22Rv1 (cell line): ENCODE measurements around the gene TET3.

Experiments used
- H3K27ac ChIP-seq: fragments of 450-650 bp; 2 replicates; pipeline ENCODE4 v1.5.1; 2017
- ZFX ChIP-seq: fragments of 450-650 bp; IDR thresholded peaks from 2 replicates; pipeline ENCODE4 v1.6.1; 2017; ENCODE audit warnings: antibody characterized with exemption, borderline replicate concordance
- TF ChIP-seq, protein P1 (sequence below): fragments of 450-650 bp; IDR thresholded peaks from 2 replicates; pipeline ENCODE4 v1.5.1; 2017; ENCODE audit warnings: mild to moderate bottlenecking

TET3 gene

DNA sequence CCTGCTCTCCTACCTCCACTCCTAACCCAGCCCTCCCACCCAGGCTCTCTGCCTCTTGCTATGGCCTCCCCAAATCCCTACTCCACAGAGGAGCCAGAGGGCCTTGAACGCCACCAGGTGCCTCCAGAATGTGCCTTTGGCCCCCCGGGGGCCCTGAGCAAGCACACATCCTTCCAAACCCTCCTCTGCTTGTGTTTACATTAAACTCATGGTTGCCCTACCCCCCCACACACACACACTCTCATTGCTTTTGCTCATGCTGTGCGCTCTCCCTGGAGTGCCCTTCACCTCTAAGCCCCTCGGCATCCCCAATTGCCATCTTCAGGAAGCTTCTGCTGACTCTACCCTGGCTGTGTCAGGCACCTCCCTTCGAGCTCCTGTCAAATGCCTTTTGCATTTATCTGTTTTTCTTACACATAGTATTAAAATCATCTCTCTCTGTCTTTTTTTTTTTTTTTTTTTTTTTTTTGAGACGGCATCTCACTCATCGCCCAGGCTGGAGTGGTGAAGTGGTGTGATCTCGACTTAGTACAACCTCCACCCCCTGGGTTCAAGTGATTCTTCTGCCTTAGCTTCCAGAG, 16.3 kb upstream of the TET3 start:
- H3K27ac ChIP-seq = no peak overlapping the region

DNA sequence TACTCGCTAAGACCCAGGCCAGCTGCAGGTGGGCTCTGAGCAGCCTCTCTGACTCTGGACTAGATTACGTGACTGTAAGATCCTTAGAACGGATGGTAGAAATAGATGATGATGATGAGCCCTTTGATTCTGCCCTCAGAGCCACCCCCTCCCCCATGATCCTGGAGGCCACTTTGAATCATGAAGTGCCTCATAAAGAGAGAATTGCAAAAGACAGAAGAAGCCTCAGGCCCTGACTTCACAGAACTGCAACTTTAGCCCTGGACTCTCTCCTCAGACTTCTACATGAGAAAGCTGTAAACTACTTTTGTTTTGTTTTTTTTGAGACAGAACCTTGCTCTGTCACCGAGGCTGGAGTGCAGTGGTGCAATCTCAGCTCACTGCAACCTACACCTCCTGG, 15.4 kb upstream of the TET3 start:
- H3K27ac ChIP-seq = no peak overlapping the region

More for the DNA sequence above, 16.3 kb upstream of the TET3 start:
- no peak for TF ChIP-seq ZFX
- TF ChIP-seq, protein P1, sequence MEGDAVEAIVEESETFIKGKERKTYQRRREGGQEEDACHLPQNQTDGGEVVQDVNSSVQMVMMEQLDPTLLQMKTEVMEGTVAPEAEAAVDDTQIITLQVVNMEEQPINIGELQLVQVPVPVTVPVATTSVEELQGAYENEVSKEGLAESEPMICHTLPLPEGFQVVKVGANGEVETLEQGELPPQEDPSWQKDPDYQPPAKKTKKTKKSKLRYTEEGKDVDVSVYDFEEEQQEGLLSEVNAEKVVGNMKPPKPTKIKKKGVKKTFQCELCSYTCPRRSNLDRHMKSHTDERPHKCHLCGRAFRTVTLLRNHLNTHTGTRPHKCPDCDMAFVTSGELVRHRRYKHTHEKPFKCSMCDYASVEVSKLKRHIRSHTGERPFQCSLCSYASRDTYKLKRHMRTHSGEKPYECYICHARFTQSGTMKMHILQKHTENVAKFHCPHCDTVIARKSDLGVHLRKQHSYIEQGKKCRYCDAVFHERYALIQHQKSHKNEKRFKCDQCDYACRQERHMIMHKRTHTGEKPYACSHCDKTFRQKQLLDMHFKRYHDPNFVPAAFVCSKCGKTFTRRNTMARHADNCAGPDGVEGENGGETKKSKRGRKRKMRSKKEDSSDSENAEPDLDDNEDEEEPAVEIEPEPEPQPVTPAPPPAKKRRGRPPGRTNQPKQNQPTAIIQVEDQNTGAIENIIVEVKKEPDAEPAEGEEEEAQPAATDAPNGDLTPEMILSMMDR = no peak

DNA sequence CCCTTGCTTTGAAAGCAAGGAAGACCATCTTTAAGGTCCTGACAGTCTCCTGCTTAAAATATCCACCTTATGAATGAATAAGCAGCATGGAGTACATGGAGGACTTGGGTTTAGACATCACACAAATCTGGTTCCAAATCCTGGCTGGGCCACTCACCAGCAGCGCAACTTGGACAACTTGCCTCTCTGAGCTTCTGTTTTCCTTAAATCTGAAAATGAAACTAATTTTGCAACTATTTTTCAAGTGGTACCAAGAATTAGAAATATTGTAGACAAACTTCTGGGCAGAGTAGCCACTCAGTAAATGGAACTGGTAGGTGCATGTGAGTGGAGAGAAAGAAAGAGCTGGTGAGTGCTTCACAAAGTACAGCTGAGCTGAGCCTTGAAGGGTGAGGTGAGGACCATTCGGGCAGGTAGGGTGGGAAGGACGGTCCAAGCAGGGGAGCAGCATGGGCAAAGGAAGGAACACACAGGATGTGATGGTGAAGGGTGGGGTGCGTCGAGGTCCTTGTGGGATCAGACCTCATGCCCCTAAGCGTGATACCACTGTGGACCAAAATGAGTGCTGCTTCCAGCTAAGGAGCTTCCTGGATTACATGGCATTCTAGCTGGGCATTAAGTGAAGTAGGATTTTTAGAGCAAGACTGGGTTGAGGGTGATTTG, 14.4 kb upstream of the TET3 start:
- TF ChIP-seq, protein P1 = no peak
- no peak for TF ChIP-seq ZFX
- H3K27ac ChIP-seq = no peak overlapping the region

More for the DNA sequence above, 15.4 kb upstream of the TET3 start:
- TF ChIP-seq, protein P1 = no peak
- TF ChIP-seq ZFX = no peak

DNA sequence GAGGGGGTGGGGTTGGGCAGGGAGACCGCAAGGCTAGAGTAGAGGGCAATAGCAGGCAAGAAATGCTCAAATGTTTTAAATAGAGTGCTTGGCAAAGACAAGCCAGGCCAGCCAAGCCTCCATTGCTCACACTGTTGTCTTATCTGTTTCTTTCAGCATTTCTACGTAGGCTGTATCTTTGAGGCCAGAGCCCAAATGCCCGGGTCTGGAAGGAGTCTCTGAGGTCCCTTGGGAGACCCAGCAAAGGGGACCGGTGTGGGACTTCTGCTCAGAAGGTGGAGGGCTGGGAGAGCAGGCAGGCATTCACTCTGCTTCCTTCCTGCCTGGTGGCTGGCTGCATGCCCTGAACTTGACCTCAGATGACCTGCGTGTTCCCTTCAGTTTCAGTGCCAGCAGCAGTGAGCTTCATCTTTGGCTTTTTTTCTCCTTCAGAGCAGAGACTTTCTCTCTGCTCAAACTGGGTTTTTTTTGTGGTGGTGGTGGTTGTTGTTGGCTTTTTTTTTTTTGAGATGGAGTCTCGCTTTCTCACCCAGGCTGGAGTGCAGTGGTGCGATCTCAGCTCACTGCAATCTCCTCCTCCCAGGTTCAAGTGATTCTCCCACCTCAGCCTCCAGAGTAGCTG, 13.7 kb upstream of the TET3 start:
- TF ChIP-seq, protein P1 = no peak
- no peak for TF ChIP-seq ZFX

DNA sequence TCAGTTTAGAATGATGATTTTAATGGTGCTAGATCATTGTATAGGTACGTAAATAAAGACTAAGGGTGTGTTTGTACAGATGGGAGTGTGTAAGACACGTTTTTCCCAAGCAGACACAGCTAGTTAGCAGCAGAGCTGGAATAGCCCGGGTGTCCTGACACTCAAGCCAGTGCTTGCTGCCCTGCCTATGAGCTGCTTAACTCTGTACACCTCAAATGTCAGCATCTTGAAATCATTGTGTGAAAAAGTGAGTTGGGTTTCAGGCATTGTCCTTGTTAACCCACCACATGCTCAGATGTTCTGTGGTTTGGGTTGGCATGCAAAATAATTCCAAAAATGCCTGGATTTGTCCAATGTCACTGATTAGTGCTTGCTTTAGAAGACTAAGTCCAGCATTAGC, 13.0 kb upstream of the TET3 start:
- H3K27ac ChIP-seq = no peak overlapping the region

More for the DNA sequence above, 13.7 kb upstream of the TET3 start:
- no peak overlapping the region for H3K27ac ChIP-seq

DNA sequence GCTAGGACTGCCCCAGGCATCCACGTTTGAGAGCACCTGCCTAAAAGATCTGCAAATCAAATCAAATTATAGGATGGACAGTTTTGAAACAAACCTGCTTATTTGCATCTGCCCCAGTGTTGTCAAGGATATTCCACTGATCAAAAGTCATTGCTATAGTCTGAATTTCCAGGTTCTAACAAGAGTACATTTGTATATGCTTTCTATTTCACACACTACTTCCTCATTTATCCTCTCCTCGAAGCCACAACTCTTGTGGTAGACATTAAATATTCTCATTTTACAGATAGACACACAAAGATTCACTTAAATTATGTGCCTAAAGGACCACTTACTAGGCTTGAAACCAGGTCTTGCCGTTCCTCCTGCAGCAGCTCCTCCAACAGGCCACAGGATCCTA, 11.9 kb upstream of the TET3 start:
- no peak overlapping the region for H3K27ac ChIP-seq
- no peak for TF ChIP-seq ZFX
- TF ChIP-seq, protein P1 = no peak

More for the DNA sequence above, 13.0 kb upstream of the TET3 start:
- TF ChIP-seq ZFX = no peak
- TF ChIP-seq, protein P1 = no peak

DNA sequence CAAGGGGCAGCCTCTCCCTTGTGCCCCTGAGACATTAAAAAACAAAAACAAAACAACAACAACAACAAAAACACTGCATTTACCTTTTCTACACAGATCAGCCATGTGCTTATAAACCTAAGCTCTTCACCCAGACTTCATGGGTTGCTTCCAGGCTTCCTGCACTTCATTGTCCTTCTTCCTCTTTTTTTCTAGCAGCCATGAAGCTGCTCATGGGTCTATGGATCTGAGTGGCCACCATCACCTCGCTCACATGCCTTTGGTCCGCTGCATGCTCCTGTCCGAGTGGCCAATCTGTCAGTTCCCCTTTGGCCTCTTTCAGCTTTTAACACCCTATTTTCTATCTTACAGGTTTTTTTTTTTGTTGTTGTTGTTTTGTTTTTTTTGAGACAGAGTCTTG, 9.0 kb upstream of the TET3 start:
- no peak for TF ChIP-seq ZFX
- TF ChIP-seq, protein P1 = no peak
- H3K27ac ChIP-seq = no peak overlapping the region
